ENCODE data around the gene NBAS. TPM values are rescaled to one million over a fixed set of nuclear protein-coding genes. Genes with fewer than 3 reads are reported as not detected.

The NBAS gene
- total and polyA plus RNA-seq, 10 of the 15 experiments (the other 5 are each of a cell fraction or from before 2014, with no cell fraction given) = 4.3 to 32.7 (median 20.8) TPM

- H2AFZ ChIP-seq (ENCODE audit: control insufficient read depth, low read depth, low read length) = no peak overlapping the region
- 98% methylated on average over 3 of the region's 3 CpGs for WGBS (ENCODE audit: insufficient coverage, insufficient replicate concordance, low lambda C conversion rate, missing lambda C conversion rate)
- ChIA-PET CTCF (no interaction called here), RAD21 (ENCODE audit: unreplicated experiment) (no interaction called here), POLR2A (no interaction called here), SMC1A (ENCODE audit: uncharacterized antibody, unreplicated experiment) (interaction anchor here (1.1 kb wide), 1 partner anchor 11 kb away, joined by 4 read pairs; no protein-coding TSS in a partner anchor)
- intact Hi-C loops (cut with micrococcal nuclease; ENCODE audit: unreplicated experiment) (no loop called here), in situ Hi-C loops (cut with MboI) (no loop called here)
- H3K9me3 ChIP-seq (replicated peaks; ENCODE audit: control insufficient read depth, insufficient read depth, low read length) = no peaks in the 10 kb centered on the region
- H3K9ac ChIP-seq (ENCODE audit: control insufficient read depth, insufficient read depth, low read length) = no peak overlapping the region
- no peak overlapping the region for H3K4me2 ChIP-seq (ENCODE audit: control insufficient read depth, insufficient read depth)
- H3K36me3 ChIP-seq (ENCODE audit: control insufficient read depth in 2 of 2, insufficient read depth in 2 of 2, low read length in 1 of 2) = peaks cover 0 to 3% of the 10 kb centered on the region in 2 experiments; a peak in 3 of 4 replicates
- no peak for ATAC-seq
- no peaks in the 10 kb centered on the region for H3K4me1 ChIP-seq (ENCODE audit: control insufficient read depth, insufficient read depth, low read length)
- no peak overlapping the region for H3K27ac ChIP-seq (ENCODE audit: control insufficient read depth, insufficient read depth)
- H3K27me3 ChIP-seq (replicated peaks in 1 of 2; ENCODE audit: control insufficient read depth in 2 of 2, insufficient read depth in 2 of 2, low read length in 1 of 2) = no peaks in the 10 kb centered on the region
- no peak overlapping the region for H3K4me3 ChIP-seq
- BruUV-seq (replicated peaks) = no TSS peak
- no peaks in the 10 kb centered on the region for H4K20me1 ChIP-seq (ENCODE audit: control insufficient read depth, insufficient read depth)
- no peak for DNase-seq (ENCODE audit: low read depth, low spot score)
- H3K79me2 ChIP-seq (ENCODE audit: control insufficient read depth, insufficient read depth, low read length) = no peaks in the 10 kb centered on the region
- FAIRE-seq = no peak
- TF ChIP-seq RB1 (IDR thresholded peaks at IDR 0.05; ENCODE audit: borderline replicate concordance) (no peak), GATAD2B (conservative IDR thresholded peaks at IDR 0.05; ENCODE audit: low read depth) (no peak), ELK1 (IDR thresholded peaks at IDR 0.05; ENCODE audit: low read depth, low read length) (no peak), SMAD5 (IDR thresholded peaks at IDR 0.05; ENCODE audit: low read depth) (no peak), IRF3 (IDR thresholded peaks at IDR 0.05) (no peak), FOS (IDR thresholded peaks at IDR 0.05; ENCODE audit: borderline replicate concordance, extremely low read depth, insufficient read length) (no peak), MEF2B (IDR thresholded peaks at IDR 0.05; ENCODE audit: partially characterized antibody, poor library complexity, severe bottlenecking) (no peak), SIN3A (IDR thresholded peaks at IDR 0.05; ENCODE audit: low read depth, low read length) (no peak), NR2F1 (conservative IDR thresholded peaks at IDR 0.05) (no peak), BRCA1 (IDR thresholded peaks at IDR 0.05; ENCODE audit: low read depth, low read length) (no peak), EGR1 (IDR thresholded peaks at IDR 0.05; ENCODE audit: borderline replicate concordance in 1 of 2, low read depth in 2 of 2, low read length in 2 of 2) (no peak), PML (IDR thresholded peaks at IDR 0.05; ENCODE audit: low read length) (no peak), SKIL (IDR thresholded peaks at IDR 0.05; ENCODE audit: low read depth, poor library complexity, severe bottlenecking) (no peak), NFXL1 (IDR thresholded peaks at IDR 0.05; ENCODE audit: borderline replicate concordance) (no peak), CREB1 (IDR thresholded peaks at IDR 0.05; ENCODE audit: low read depth) (no peak), NBN (IDR thresholded peaks at IDR 0.05) (no peak), GABPA (IDR thresholded peaks at IDR 0.05; ENCODE audit: low read depth) (no peak)
- TF ChIP-seq, protein P1, sequence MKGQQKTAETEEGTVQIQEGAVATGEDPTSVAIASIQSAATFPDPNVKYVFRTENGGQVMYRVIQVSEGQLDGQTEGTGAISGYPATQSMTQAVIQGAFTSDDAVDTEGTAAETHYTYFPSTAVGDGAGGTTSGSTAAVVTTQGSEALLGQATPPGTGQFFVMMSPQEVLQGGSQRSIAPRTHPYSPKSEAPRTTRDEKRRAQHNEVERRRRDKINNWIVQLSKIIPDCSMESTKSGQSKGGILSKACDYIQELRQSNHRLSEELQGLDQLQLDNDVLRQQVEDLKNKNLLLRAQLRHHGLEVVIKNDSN (IDR thresholded peaks at IDR 0.05; ENCODE audit: borderline replicate concordance, extremely low read length, insufficient read depth, low read depth, low read length) = no peak
- TF ChIP-seq, protein P2, sequence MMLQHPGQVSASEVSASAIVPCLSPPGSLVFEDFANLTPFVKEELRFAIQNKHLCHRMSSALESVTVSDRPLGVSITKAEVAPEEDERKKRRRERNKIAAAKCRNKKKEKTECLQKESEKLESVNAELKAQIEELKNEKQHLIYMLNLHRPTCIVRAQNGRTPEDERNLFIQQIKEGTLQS (IDR thresholded peaks at IDR 0.05; ENCODE audit: borderline replicate concordance, extremely low read depth, low read depth, low read length) = no peak
These were observed 51.0 kb downstream of the NBAS start for GRCh38 chr2:15510131-15510530.

Measured in GM12878 (cell line).